GM23338 (cell line): ENCODE measurements around the gene GLRX. TPM values are rescaled to one million over a fixed set of nuclear protein-coding genes. Genes with fewer than 3 reads are reported as not detected.

Source experiments
- ATAC-seq: fragments of 200-7000 bp; cut with Tn5 transposase; 3 replicates; pipeline ENCODE4 v1.9.1; 2020
- DNase-seq: peaks from one replicate; pipeline ENCODE4 v3.0.0-alpha.2; 2015; ENCODE audit warnings: low spot score
- H2AFZ ChIP-seq: fragments of 200-600 bp; sonication (generic); 2 replicates; pipeline ENCODE4 v1.8.0; 2016; ENCODE audit warnings: antibody characterized with exemption, mild to moderate bottlenecking, moderate library complexity
- H3F3A ChIP-seq: fragments of 200-600 bp; sonication (generic); replicated peaks from 2 replicates; pipeline ENCODE4 v1.8.0; 2017; ENCODE audit warnings: antibody characterized with exemption, mixed run types, low read depth
- H3K27ac ChIP-seq: fragments of 200-600 bp; sonication (generic); 2 replicates; pipeline ENCODE4 v1.6.1; 2016; ENCODE audit warnings: low read depth
- H3K27me3 ChIP-seq: fragments of 200-600 bp; sonication (generic); 2 replicates; pipeline ENCODE4 v1.8.0; 2016; ENCODE audit warnings: mild to moderate bottlenecking, mixed run types, moderate library complexity; ENCODE audit not compliant: insufficient read depth
- H3K36me3 ChIP-seq: fragments of 200-600 bp; sonication (generic); 2 replicates; pipeline ENCODE4 v1.8.0; 2016; ENCODE audit warnings: mild to moderate bottlenecking; ENCODE audit not compliant: insufficient read depth
- H3K4me1 ChIP-seq: fragments of 200-600 bp; sonication (generic); 2 replicates; pipeline ENCODE4 v1.8.0; 2016; ENCODE audit warnings: mild to moderate bottlenecking, moderate library complexity; ENCODE audit not compliant: insufficient read depth
- H3K4me2 ChIP-seq: fragments of 200-600 bp; sonication (generic); 2 replicates; pipeline ENCODE4 v1.7.1; 2017; ENCODE audit warnings: mixed run types
- H3K4me3 ChIP-seq: fragments of 200-600 bp; sonication (generic); 2 replicates; pipeline ENCODE4 v1.6.1; 2016; ENCODE audit warnings: mixed run types
- H3K79me2 ChIP-seq: fragments of 200-600 bp; sonication (generic); replicated peaks from 2 replicates; pipeline ENCODE4 v1.8.0; 2017; ENCODE audit warnings: mild to moderate bottlenecking; ENCODE audit not compliant: insufficient read depth
- H3K9me2 ChIP-seq: fragments of 200-600 bp; sonication (generic); 2 replicates; pipeline ENCODE4 v1.8.0; 2017; ENCODE audit not compliant: insufficient read depth
- H4K20me1 ChIP-seq: fragments of 200-600 bp; sonication (generic); replicated peaks from 2 replicates; pipeline ENCODE4 v1.8.0; 2017; ENCODE audit warnings: mild to moderate bottlenecking; ENCODE audit not compliant: insufficient read depth
- H3K27ac Mint-ChIP-seq: 2 replicates; pipeline ENCODE4 v1.8.0; 2020; ENCODE audit warnings: inconsistent platforms, mild to moderate bottlenecking, moderate library complexity, mixed read lengths
- H3K27me3 Mint-ChIP-seq: 3 replicates; pipeline ENCODE4 v1.8.0; 2022; ENCODE audit warnings: low read depth, mild to moderate bottlenecking, moderate library complexity, mixed read lengths, inconsistent platforms; ENCODE audit not compliant: insufficient read depth, poor library complexity
- H3K36me3 Mint-ChIP-seq: 3 replicates; pipeline ENCODE4 v1.8.0; 2021; ENCODE audit warnings: low read depth, mild to moderate bottlenecking, inconsistent platforms, moderate library complexity, mixed read lengths
- H3K4me1 Mint-ChIP-seq: 3 replicates; pipeline ENCODE4 v1.8.0; 2020; ENCODE audit warnings: mild to moderate bottlenecking, inconsistent platforms, mixed read lengths
- H3K4me3 Mint-ChIP-seq: 3 replicates; pipeline ENCODE4 v1.8.0; 2021; ENCODE audit warnings: moderate library complexity, mild to moderate bottlenecking, inconsistent platforms, mixed read lengths
- H3K9me3 Mint-ChIP-seq: 3 replicates; pipeline ENCODE4 v1.8.0; 2020; ENCODE audit warnings: moderate library complexity, mild to moderate bottlenecking, inconsistent platforms, mixed read lengths
- CREB1 ChIP-seq: fragments of 250-450 bp; sonication (Bioruptor Pico); IDR thresholded peaks from 2 replicates; pipeline ENCODE4 v1.5.0; 2020; ENCODE audit warnings: low read depth, mild to moderate bottlenecking, moderate library complexity
- ETS1 ChIP-seq: IDR thresholded peaks from 2 replicates; pipeline ENCODE4 v1.6.1; 2016; ENCODE audit warnings: antibody characterized with exemption
- EZH2 ChIP-seq: fragments of 200-600 bp; sonication (generic); IDR thresholded peaks from one replicate; pipeline ENCODE4 v1.8.0; 2017; ENCODE audit warnings: antibody characterized with exemption, mild to moderate bottlenecking, low read depth; ENCODE audit not compliant: unreplicated experiment
- EZH2phosphoT487 ChIP-seq: fragments of 200-600 bp; sonication (generic); IDR thresholded peaks from one replicate; pipeline ENCODE4 v1.8.1; 2018; ENCODE audit warnings: antibody characterized with exemption; ENCODE audit not compliant: unreplicated experiment
- JUNB ChIP-seq: IDR thresholded peaks from one replicate; pipeline ENCODE4 v1.6.1; 2016; ENCODE audit warnings: antibody characterized with exemption; ENCODE audit not compliant: unreplicated experiment
- NANOG ChIP-seq: IDR thresholded peaks from 2 replicates; pipeline ENCODE4 v1.6.1; 2016; ENCODE audit warnings: antibody characterized with exemption, borderline replicate concordance
- POLR2AphosphoS5 ChIP-seq: IDR thresholded peaks from 2 replicates; pipeline ENCODE4 v1.6.1; 2016; ENCODE audit warnings: antibody characterized with exemption, low read depth
- STAT1 ChIP-seq: IDR thresholded peaks from one replicate; pipeline ENCODE4 v1.6.1; 2016; ENCODE audit warnings: antibody characterized with exemption; ENCODE audit not compliant: unreplicated experiment
- ZNF114 ChIP-seq: fragments of 250-450 bp; sonication (Bioruptor Pico); IDR thresholded peaks from 2 replicates; pipeline ENCODE4 v1.5.0; 2020; ENCODE audit warnings: mild to moderate bottlenecking, moderate library complexity
- ZNF331 ChIP-seq: fragments of 250-450 bp; sonication (Bioruptor Pico); IDR thresholded peaks from 2 replicates; pipeline ENCODE4 v1.5.0; 2020; ENCODE audit warnings: low read depth, mild to moderate bottlenecking, moderate library complexity
- ZNF462 ChIP-seq: fragments of 250-450 bp; sonication (Bioruptor Pico); IDR thresholded peaks from 2 replicates; pipeline ENCODE4 v1.5.0; 2020; ENCODE audit warnings: mild to moderate bottlenecking, moderate library complexity
- polyA plus RNA-seq: library from polyadenylated mRNA; unstranded; fragments of >200 nt; fragmentation: Nextera tagmentation; extraction: Ambion mirVana; gene quantifications from 2 replicates; pipeline ENCODE4 v1.2.1, GENCODE V29; 2016
- total RNA-seq: library from RNA; depleted of rRNA; stranded (reverse); fragments of >200 nt; shearing (Covaris generic); gene quantifications from 2 replicates; pipeline ENCODE4 v1.2.3, GENCODE V29; 2014
- TF ChIP-seq, protein P1 (sequence below), 2 experiments: fragments of 200-600 bp in 1 of 2; sonication (generic) in 1 of 2; conservative IDR thresholded peaks; 2 replicates each; pipeline versions ENCODE4 v1.5.1 to v1.6.1; 2016 to 2017; ENCODE audit warnings: antibody characterized with exemption in 2 of 2, low read depth in 2 of 2, mild to moderate bottlenecking in 2 of 2, moderate library complexity in 1 of 2
- TF ChIP-seq, protein P2 (sequence below): IDR thresholded peaks from one replicate; pipeline ENCODE4 v1.6.1; 2018; ENCODE audit warnings: antibody characterized with exemption; ENCODE audit not compliant: unreplicated experiment

The GLRX gene
- total and polyA plus RNA-seq, 2 experiments from 2014 or later, result 9.5 to 42.2 TPM

- Histone ChIP-seq H3K4me2 (no peak overlapping the region), H2AFZ (no peak overlapping the region), H3K79me2 (no peaks in the 10 kb centered on the region), H3K9me2 (no peaks in the 10 kb centered on the region), H4K20me1 (no peaks in the 10 kb centered on the region), H3K27me3 (no peaks in the 10 kb centered on the region), H3K36me3 (no peaks in the 10 kb centered on the region), H3K27ac (no peak overlapping the region), H3F3A (no peaks in the 10 kb centered on the region), H3K4me1 (peaks cover 12% of the 10 kb centered on the region), H3K4me3 (no peak overlapping the region)
- TF ChIP-seq CREB1 (CRISPR knock-in tag) (no peak), ETS1 (no peak), ZNF462 (CRISPR knock-in tag) (no peak), JUNB (no peak), POLR2AphosphoS5 (no peak), EZH2phosphoT487 (no peak), ZNF114 (CRISPR knock-in tag) (no peak), ZNF331 (CRISPR knock-in tag) (no peak), NANOG (no peak), STAT1 (no peak), EZH2 (no peak)
- TF ChIP-seq, protein P1, sequence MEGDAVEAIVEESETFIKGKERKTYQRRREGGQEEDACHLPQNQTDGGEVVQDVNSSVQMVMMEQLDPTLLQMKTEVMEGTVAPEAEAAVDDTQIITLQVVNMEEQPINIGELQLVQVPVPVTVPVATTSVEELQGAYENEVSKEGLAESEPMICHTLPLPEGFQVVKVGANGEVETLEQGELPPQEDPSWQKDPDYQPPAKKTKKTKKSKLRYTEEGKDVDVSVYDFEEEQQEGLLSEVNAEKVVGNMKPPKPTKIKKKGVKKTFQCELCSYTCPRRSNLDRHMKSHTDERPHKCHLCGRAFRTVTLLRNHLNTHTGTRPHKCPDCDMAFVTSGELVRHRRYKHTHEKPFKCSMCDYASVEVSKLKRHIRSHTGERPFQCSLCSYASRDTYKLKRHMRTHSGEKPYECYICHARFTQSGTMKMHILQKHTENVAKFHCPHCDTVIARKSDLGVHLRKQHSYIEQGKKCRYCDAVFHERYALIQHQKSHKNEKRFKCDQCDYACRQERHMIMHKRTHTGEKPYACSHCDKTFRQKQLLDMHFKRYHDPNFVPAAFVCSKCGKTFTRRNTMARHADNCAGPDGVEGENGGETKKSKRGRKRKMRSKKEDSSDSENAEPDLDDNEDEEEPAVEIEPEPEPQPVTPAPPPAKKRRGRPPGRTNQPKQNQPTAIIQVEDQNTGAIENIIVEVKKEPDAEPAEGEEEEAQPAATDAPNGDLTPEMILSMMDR (conservative IDR thresholded peaks at IDR 0.05; ENCODE audit: low read depth in 2 of 2), result no peak
- TF ChIP-seq, protein P2, sequence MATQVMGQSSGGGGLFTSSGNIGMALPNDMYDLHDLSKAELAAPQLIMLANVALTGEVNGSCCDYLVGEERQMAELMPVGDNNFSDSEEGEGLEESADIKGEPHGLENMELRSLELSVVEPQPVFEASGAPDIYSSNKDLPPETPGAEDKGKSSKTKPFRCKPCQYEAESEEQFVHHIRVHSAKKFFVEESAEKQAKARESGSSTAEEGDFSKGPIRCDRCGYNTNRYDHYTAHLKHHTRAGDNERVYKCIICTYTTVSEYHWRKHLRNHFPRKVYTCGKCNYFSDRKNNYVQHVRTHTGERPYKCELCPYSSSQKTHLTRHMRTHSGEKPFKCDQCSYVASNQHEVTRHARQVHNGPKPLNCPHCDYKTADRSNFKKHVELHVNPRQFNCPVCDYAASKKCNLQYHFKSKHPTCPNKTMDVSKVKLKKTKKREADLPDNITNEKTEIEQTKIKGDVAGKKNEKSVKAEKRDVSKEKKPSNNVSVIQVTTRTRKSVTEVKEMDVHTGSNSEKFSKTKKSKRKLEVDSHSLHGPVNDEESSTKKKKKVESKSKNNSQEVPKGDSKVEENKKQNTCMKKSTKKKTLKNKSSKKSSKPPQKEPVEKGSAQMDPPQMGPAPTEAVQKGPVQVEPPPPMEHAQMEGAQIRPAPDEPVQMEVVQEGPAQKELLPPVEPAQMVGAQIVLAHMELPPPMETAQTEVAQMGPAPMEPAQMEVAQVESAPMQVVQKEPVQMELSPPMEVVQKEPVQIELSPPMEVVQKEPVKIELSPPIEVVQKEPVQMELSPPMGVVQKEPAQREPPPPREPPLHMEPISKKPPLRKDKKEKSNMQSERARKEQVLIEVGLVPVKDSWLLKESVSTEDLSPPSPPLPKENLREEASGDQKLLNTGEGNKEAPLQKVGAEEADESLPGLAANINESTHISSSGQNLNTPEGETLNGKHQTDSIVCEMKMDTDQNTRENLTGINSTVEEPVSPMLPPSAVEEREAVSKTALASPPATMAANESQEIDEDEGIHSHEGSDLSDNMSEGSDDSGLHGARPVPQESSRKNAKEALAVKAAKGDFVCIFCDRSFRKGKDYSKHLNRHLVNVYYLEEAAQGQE, result no peak
- peaks cover 16% of the 10 kb centered on the region for H3K4me1 Mint-ChIP-seq
- H3K36me3 Mint-ChIP-seq, result no peaks in the 10 kb centered on the region
- H3K27ac Mint-ChIP-seq, result no peak overlapping the region
- no peak overlapping the region for H3K4me3 Mint-ChIP-seq
- no peak for ATAC-seq
- peaks cover 2% of the 10 kb centered on the region for H3K27me3 Mint-ChIP-seq
- DNase-seq, result no peak
- no peaks in the 10 kb centered on the region for H3K9me3 Mint-ChIP-seq
Measured at GRCh38 chr5:95827892-95828246, 5.3 kb upstream of the GLRX start.
